Ureter (tissue), 1 donor: ENCODE data around the gene TTN. TPM values are rescaled to one million over a fixed set of nuclear protein-coding genes. Genes with fewer than 3 reads are reported as not detected.

Source experiments
- DNase-seq: peaks from one replicate; pipeline ENCODE4 v3.0.0-alpha.2; 2020; ENCODE audit warnings: low spot score
- total RNA-seq: library from RNA; stranded (reverse); gene quantifications from one replicate; pipeline ENCODE4 v1.2.4, GENCODE V29; 2023
- donor health status: DM: yes; HTN: yes; CAD: no.

The TTN gene
- total RNA-seq: 3.9 TPM

GRCh38 chr2:178807227-178808008 lies at the start of gene TTN:
TSS of gene TTN (minus strand) at chr2:178807423. CDS start at chr2:178804642, 2,781 bp downstream.
- DNase-seq: no peak

DNA sequence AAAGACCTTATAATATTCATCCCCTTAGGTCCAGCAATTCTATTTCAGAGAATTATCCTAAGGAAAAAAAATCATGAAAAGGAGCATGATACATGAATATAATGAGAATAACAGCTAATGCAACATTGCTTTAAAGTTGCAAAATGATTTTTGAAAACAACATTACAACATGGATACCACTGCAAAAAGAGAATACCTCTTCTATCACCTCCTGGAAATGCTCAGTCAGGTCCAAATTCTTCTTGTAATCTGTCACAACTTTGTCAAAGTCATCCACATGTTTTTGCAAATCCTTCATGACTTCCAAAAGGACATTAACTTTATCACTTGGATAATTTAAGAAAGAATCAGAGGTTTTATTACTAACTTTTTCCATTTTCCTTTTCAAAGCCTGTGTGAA lies 47.9 kb upstream of the TTN start:
- no peak for DNase-seq

- DNase-seq: no peak
Measured at GRCh38 chr2:178848335-178848734, 41.1 kb upstream of the TTN start.

DNA sequence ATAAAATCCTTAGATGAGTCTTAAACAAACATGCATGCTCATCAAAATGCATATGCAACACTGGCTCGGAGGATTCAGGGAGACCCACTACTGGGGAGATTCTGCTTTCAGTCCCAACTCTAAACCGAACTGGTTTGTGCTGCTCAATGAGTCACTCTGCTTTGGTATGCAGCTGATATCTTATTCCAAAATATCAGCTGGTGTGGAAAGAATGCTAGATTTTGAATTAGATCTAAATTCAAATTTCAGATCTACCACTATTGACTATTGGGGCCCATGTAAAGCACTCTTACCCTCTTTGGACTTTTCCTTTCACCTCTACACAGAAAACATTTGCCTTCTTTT lies 39.2 kb upstream of the TTN start:
- no peak for DNase-seq

DNA sequence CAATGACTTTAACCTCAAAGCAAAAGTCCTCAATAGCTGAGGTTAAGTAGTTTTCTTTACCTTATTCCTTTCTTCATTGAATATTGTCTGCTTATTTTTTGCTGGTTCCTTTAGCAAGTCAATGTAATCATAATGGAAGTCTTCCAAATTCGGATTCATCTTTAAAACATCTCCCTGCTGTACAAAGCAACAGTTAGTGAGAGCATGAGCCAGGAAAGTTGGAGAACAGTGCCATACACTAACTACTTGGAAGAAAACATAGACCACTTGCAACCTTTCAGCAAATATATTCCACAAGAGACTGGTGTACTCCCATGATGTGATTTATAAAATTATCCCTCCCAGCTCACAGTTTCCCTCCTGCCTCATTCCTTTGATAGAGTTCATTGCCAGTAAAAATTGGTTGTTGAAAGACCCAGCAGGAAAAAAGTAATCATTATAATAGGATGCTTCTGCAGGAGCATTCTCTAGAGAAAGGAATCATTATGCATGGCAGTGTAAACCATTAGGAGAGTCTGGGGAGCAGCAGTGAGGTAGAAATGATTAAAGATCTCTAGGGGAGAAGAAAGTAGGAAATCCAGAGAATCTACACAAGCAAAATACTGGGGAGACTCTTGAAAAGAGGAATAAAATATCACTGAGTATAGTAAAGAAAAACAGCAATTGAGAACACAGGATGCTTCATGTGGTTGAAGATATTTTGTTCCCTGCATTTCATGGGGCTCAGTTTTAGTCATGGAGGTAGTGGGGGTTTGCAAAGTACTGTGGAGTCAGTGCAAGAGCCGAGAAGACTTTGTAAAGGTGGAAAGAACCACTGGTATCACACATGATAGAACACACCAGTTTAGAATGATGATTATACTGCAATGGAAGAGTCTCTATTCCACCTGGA lies 38.6 kb upstream of the TTN start:
- no peak for DNase-seq

DNA sequence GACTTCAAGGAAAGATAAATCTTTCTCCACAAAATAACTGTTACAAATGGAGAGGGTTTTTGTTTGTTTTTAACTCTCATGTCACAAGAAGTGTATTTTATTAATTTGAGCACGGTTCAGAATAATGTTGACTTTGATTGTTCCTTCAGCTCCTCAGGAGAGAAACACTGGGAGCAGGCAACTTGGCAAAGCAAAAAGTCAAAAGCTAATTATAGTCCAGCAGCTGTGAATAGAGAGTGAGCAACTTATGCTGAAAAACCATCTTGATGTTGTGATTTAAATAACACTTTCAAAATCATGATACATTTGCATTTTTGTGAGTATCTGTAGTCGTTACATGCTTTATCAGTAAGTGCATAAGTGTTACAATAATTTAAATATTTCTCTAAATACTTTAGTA lies 37.5 kb upstream of the TTN start:
- no peak for DNase-seq

- no peak for DNase-seq
Measured at GRCh38 chr2:178844269-178844668, 37.0 kb upstream of the TTN start.

GRCh38 chr2:178843697-178844096 lies 36.5 kb upstream of the TTN start:
- DNase-seq: no peak

- DNase-seq: no peak
Measured at GRCh38 chr2:178836807-178837206, 29.6 kb upstream of the TTN start.

DNA sequence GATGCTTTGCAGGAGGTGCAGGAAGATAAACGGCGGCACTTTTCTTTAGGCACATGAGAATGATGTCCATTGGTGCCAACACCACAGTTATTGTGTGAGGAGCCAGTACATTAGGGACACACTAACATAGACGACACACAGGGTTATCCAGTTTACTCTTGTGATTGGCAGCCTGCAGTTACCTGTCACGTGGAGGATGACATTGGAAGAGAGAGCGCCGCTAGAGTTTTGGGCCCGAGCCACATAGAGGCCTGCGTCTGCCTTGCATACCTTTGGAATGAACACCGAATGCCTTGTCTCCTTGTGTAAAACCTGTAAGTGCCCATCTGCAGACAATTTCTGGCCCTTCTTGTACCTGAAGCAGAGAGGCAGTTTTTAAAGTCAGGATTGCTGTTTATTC lies 26.9 kb upstream of the TTN start:
- DNase-seq: no peak

- no peak for DNase-seq
Measured at GRCh38 chr2:178833382-178833781, 26.2 kb upstream of the TTN start.

DNA sequence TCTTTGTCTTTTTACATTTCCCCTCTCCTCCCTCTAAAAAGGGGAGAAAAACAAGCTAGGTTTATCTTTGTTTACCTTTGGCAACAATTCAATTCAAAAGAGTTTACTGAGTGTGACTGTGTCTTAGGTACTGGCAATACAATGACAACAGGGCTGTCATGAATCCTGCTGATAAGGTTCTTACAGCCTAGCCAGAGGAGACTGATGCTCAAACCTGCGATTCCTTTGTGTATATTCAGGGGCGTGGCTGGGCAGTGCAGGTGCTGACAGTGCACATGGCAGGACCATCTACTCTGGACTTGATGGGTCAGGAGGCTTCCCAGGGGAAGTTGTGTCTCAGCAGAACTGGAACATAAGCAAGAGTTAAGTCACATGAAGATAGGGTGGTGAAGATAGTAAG lies 23.2 kb upstream of the TTN start:
- no peak for DNase-seq

- no peak for DNase-seq
Measured at GRCh38 chr2:178829981-178830380, 22.8 kb upstream of the TTN start.

DNA sequence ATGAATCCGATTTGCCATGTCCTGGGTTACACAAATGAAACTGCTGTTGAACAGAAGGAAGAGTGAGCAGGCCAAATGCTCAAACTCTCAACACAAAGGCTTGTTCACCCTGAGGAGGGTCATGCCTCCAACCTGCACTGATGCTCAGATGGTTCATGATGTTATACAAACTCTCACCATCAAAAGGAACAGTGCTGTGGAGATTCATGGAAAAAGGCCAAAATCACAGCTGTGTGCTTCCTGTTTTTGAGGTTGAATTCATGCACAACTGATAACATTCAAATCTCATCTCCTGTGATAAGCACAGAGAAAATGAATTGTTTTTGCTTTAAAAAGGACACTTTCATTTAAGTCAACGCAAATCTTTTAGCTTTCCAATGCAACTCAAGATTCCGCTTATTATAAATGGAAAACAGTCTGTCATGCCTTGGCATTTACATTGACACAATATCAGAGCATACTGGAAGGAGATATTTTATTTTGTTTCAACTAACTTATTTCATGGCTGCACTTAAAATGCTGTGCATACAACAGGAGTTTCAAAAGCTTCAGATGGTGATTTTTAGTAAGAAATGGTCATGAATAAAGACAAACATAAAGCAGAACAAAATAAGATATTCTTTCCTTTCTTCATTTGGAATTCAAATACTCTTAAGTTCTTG lies 22.2 kb upstream of the TTN start:
- no peak for DNase-seq

- no peak for DNase-seq
Measured at GRCh38 chr2:178828486-178828881, 21.3 kb upstream of the TTN start.

DNA sequence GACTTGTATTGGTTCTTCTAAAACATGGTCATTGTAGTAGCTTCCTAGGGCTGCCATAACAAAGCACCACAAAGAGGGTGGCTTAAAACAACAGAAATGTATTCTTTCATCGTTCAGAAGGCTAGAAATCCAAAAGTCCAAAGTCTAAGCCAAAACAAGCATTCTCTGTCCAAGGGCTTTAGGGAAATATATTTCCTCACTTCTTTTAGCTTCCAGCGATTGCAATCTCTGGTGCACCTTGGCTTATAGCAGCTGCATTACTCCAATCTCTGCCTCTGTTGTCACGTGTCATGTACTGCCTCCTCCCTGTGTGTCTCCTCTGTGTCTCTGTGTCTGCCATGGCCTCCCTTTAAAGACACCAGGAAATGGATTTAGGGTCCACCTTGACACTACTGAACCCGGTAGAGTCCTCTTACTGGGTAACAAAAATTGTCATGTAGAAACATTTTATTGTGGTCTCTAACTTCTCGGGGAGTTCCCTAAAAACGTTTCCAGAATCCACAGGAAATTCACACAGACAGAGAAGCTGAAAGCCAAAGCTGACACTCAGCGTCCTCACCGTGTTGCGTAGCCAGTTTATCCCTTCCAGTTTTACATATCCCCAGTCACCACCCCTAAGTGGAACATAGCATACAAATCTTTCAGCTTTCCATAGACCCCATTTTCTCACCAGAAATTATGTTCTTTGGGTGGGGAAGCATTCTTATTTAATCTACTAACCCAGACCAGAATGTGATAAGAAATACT lies 20.7 kb upstream of the TTN start:
- DNase-seq: no peak

DNA sequence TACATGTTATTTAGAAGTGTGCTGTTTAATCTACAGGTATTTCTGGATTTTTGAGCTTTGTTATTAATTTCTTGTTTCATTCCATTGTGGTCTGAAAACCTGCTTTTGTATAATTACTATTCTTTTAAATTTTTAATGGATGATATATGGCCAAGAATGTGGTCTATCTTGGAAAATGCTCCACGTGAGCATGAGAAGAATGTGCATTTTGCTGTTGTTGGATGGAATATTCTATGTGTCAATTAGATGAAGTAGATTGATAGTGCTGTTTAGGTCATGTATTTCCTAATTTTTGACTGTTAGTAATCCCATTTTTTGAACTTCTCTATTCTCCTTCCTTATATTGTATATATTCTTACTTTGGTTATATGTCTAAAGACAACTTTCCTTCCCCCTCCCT lies 19.9 kb upstream of the TTN start:
- no peak for DNase-seq

GRCh38 chr2:178825183-178825582 lies 18.0 kb upstream of the TTN start:
- DNase-seq: no peak

- DNase-seq: no peak
Measured at GRCh38 chr2:178824181-178824580, 17.0 kb upstream of the TTN start.

DNA sequence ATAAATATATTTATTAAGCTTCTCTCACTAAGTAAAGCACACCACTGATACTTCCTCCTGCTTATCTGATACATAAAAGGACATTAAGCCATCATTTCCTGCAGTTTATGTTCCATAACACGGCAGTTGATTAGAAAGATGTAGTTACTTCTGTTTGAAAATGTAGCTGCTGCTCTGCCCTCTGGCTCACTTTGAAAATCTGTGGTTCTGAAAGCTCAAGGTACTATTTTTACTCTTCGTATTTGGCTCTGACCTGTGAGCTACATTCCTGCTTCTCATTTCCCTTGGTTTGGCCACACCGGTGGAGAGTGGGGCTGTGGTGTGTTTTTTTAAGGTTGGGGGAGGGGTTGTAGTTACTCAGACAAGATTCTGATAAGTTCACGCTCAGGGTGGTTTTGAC lies 12.8 kb upstream of the TTN start:
- DNase-seq: no peak

- no peak for DNase-seq
Measured at GRCh38 chr2:178819147-178819875, 12.1 kb upstream of the TTN start.
